ENCODE measurements around the gene FADD. TPM values are rescaled to one million over a fixed set of nuclear protein-coding genes. Genes with fewer than 3 reads are reported as not detected.

Gene FADD, protein sequence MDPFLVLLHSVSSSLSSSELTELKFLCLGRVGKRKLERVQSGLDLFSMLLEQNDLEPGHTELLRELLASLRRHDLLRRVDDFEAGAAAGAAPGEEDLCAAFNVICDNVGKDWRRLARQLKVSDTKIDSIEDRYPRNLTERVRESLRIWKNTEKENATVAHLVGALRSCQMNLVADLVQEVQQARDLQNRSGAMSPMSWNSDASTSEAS
- total RNA-seq (2013): 19.4 TPM
- polyA plus RNA-seq (1 to 10 TPM; 5.4 to 9.5 (median 7.7) TPM), polyA minus RNA-seq (27.3 and 40.3 TPM in 2 replicates), total RNA-seq (4.5 to 20.3 (median 7.9) reads per million in 11 experiments)

GRCh38 chr11:70202920-70203750, at the start of gene FADD:
TSS of gene FADD (plus strand) at chr11:70203296. CDS start at chr11:70203460, 164 bp downstream.
- peaks cover 11 to 21% (median 11%) of the 10 kb centered on the region in 3 donors for H3K27me3 Mint-ChIP-seq (ENCODE audit: low read depth in 3 of 3)

More at GRCh38 chr11:70202920-70203750, at the start of gene FADD:
- Mint-ChIP-seq H3K36me3 (peaks cover 39% of the 10 kb centered on the region in 2 donors), H3K27ac (peak within 1 kb of the TSS; percentile 94 to 99 (median 96)), H3K4me3 (peak within 1 kb of the TSS; percentile 89 to 96), H3K4me1 (peaks cover 40% of the 10 kb centered on the region), H3K9me3 (peaks cover 0 to 3% (median 0%) of the 10 kb centered on the region in 7 donors)
- H3K27ac ChIP-seq (ENCODE audit: low read depth in 1 of 2, low read length in 2 of 2): peak within 1 kb of the TSS; percentile 86 to 95
- H3K4me1 ChIP-seq (ENCODE audit: control insufficient read depth in 1 of 2, insufficient read depth in 2 of 2, low read length in 2 of 2): peaks cover 26 to 36% of the 10 kb centered on the region in 2 donors
- H3K36me3 ChIP-seq (replicated peaks in 1 of 2; ENCODE audit: control insufficient read depth in 1 of 2, insufficient read depth in 2 of 2, low read length in 2 of 2): peaks cover 24 to 35% of the 10 kb centered on the region in 2 donors
- H3K4me2 ChIP-seq (replicated peaks; ENCODE audit: extremely low read depth, low read length, poor library complexity, severe bottlenecking): peak within 1 kb of the TSS; percentile 78
- TF ChIP-seq CTCF (IDR thresholded peaks at IDR 0.05): no peak
- peaks cover 50% of the 10 kb centered on the region for H3K79me2 ChIP-seq (ENCODE audit: insufficient read depth, low read length)
- DNase-seq: peak; percentile 92 to 97 (median 92)
- no peaks in the 10 kb centered on the region for H3K9me3 ChIP-seq (replicated peaks in 1 of 2; ENCODE audit: control insufficient read depth in 1 of 2, insufficient read depth in 1 of 2, low read length in 2 of 2)
- peaks cover 42% of the 10 kb centered on the region for H4K20me1 ChIP-seq (ENCODE audit: insufficient read depth, low read length)
- intact Hi-C loops (cut with micrococcal nuclease): loop anchor here (2.0 to 10.0 kb wide), 5 partner anchors 68 to 906 kb away; partner anchors contain the start of gene PPFIA1 (in 2 of the 2)
- peaks cover 0 to 2% of the 10 kb centered on the region in 2 donors for H3K27me3 ChIP-seq (ENCODE audit: control insufficient read depth in 2 of 2, insufficient read depth in 2 of 2, low read length in 2 of 2)
- under 1% methylated on average over 91 of the region's 91 CpGs for WGBS (ENCODE audit: insufficient coverage)
- peak within 1 kb of the TSS; percentile 85 for H2AFZ ChIP-seq (ENCODE audit: insufficient read depth, low read depth, low read length, poor library complexity, severe bottlenecking)
- peak within 1 kb of the TSS; percentile 99 for H3K9ac ChIP-seq (ENCODE audit: insufficient read depth, low read length, poor library complexity, severe bottlenecking)
- peak within 1 kb of the TSS; percentile 81 to 94 (median 83) for H3K4me3 ChIP-seq (replicated peaks in 1 of 3; ENCODE audit: low read depth in 2 of 3, low read length in 3 of 3)
